GM12892 (cell line): ENCODE results near the gene CACNA2D3.

Source experiments
- POLR2A ChIP-seq: IDR thresholded peaks from 2 replicates; pipeline ENCODE4 v1.6.1; 2011; ENCODE audit warnings: low read depth, low read length, control low read depth
- POLR2AphosphoS5 ChIP-seq: IDR thresholded peaks from 2 replicates; pipeline ENCODE4 v1.6.1; 2011; ENCODE audit warnings: low read depth, low read length, control low read depth

- TF ChIP-seq POLR2AphosphoS5 (no peak), POLR2A (no peak)
Measured at GRCh38 chr3:54211097-54211496, 88.7 kb downstream of the CACNA2D3 start.
